ENCODE results near the gene FOXRED1.

The FOXRED1 gene

GRCh38 chr11:126327281-126328000 lies 58.5 kb downstream of the FOXRED1 start:
- H3K27me3 Mint-ChIP-seq (ENCODE audit: low read depth, poor library complexity), result peaks cover 8% of the 10 kb centered on the region
- no peaks in the 10 kb centered on the region for H3K9me3 Mint-ChIP-seq
- no peak for TF ChIP-seq CTCF (IDR thresholded peaks at IDR 0.05)
- peak overlapping the region; percentile 49 for H3K4me3 Mint-ChIP-seq
- peaks cover 55% of the 10 kb centered on the region for H3K4me1 Mint-ChIP-seq
- DNase-seq, result no peak
- peaks cover 21% of the 10 kb centered on the region for H3K36me3 Mint-ChIP-seq (ENCODE audit: low read depth)
- H3K27ac Mint-ChIP-seq, result peak overlapping the region; percentile 97

Data from nephron progenitor cell (in vitro differentiated cells).